GM23338 (cell line): ENCODE results near the gene CWC15. TPM values are rescaled to one million over a fixed set of nuclear protein-coding genes. Genes with fewer than 3 reads are reported as not detected.

Experiments
- polyA plus RNA-seq: library from polyadenylated mRNA; unstranded; fragments of >200 nt; fragmentation: Nextera tagmentation; extraction: Ambion mirVana; gene quantifications from 2 replicates; pipeline ENCODE4 v1.2.1, GENCODE V29; 2016
- total RNA-seq: library from RNA; depleted of rRNA; stranded (reverse); fragments of >200 nt; shearing (Covaris generic); gene quantifications from 2 replicates; pipeline ENCODE4 v1.2.3, GENCODE V29; 2014; rRNA removed

The CWC15 gene
- total and polyA plus RNA-seq, 2 experiments from 2014 or later: 31.9 to 168 TPM

Other genes with a start within 250 kb of the CWC15 start
- 18.7 TPM in 2 replicates for gene AMOTL1, start 205.2 kb downstream of the CWC15 start, total RNA-seq
- gene AMOTL1, start 205.2 kb downstream of the CWC15 start, polyA plus RNA-seq: 4.1 and 4.3 TPM in 2 replicates
- gene KDM4D, start 153 bp upstream of the CWC15 start, total RNA-seq: 0.94 and 2.6 TPM in 2 replicates
- 0.65 and 1.4 TPM in 2 replicates for gene KDM4D, start 153 bp upstream of the CWC15 start, polyA plus RNA-seq
- not detected in 2 replicates for gene KDM4E, start 51.7 kb upstream of the CWC15 start, total RNA-seq
- not detected in 2 replicates for gene KDM4E, start 51.7 kb upstream of the CWC15 start, polyA plus RNA-seq
- not detected in 2 replicates for gene KDM4F, start 75.9 kb upstream of the CWC15 start, total RNA-seq
- gene KDM4F, start 75.9 kb upstream of the CWC15 start, polyA plus RNA-seq: not detected in 2 replicates
- gene SRSF8, start 93.4 kb upstream of the CWC15 start, total RNA-seq: 11.0 and 12.6 TPM in 2 replicates
- gene SRSF8, start 93.4 kb upstream of the CWC15 start, polyA plus RNA-seq: 18.2 and 19.9 TPM in 2 replicates
- 4.0 and 4.4 TPM in 2 replicates for gene ENDOD1, start 116.3 kb upstream of the CWC15 start, total RNA-seq
- 0.76 and 1.1 TPM in 2 replicates for gene ENDOD1, start 116.3 kb upstream of the CWC15 start, polyA plus RNA-seq